ENCODE results near the gene SECISBP2.

The SECISBP2 gene

GRCh38 chr9:89346696-89347095, 28.4 kb downstream of the SECISBP2 start:
- TF ChIP-seq CTCF (IDR thresholded peaks at IDR 0.05) = no peak

GRCh38 chr9:89347651-89348050, 29.4 kb downstream of the SECISBP2 start:
- TF ChIP-seq CTCF (IDR thresholded peaks at IDR 0.05) = no peak

GRCh38 chr9:89349607-89350006, 31.3 kb downstream of the SECISBP2 start:
- TF ChIP-seq CTCF (IDR thresholded peaks at IDR 0.05) = no peak

GRCh38 chr9:89350988-89351557, 32.8 kb downstream of the SECISBP2 start:
- no peak for TF ChIP-seq CTCF (IDR thresholded peaks at IDR 0.05)

- TF ChIP-seq CTCF (IDR thresholded peaks at IDR 0.05) = no peak
Observed at GRCh38 chr9:89351584-89352300, 33.4 kb downstream of the SECISBP2 start.

GRCh38 chr9:89352451-89352850, 34.2 kb downstream of the SECISBP2 start:
- no peak for TF ChIP-seq CTCF (IDR thresholded peaks at IDR 0.05)

- no peak for TF ChIP-seq CTCF (IDR thresholded peaks at IDR 0.05)
Observed at GRCh38 chr9:89352874-89353649, 34.8 kb downstream of the SECISBP2 start.
